ENCODE measurements around the gene PRKCZ.

- no peak for TF ChIP-seq ZNF77 (CRISPR knock-in tag; IDR thresholded peaks at IDR 0.05)
- TF ChIP-seq, protein P1, sequence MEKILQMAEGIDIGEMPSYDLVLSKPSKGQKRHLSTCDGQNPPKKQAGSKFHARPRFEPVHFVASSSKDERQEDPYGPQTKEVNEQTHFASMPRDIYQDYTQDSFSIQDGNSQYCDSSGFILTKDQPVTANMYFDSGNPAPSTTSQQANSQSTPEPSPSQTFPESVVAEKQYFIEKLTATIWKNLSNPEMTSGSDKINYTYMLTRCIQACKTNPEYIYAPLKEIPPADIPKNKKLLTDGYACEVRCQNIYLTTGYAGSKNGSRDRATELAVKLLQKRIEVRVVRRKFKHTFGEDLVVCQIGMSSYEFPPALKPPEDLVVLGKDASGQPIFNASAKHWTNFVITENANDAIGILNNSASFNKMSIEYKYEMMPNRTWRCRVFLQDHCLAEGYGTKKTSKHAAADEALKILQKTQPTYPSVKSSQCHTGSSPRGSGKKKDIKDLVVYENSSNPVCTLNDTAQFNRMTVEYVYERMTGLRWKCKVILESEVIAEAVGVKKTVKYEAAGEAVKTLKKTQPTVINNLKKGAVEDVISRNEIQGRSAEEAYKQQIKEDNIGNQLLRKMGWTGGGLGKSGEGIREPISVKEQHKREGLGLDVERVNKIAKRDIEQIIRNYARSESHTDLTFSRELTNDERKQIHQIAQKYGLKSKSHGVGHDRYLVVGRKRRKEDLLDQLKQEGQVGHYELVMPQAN (IDR thresholded peaks at IDR 0.05; ENCODE audit: borderline replicate concordance): no peak
- TF ChIP-seq YY1 (IDR thresholded peaks at IDR 0.05; ENCODE audit: borderline replicate concordance in 1 of 3, control insufficient read depth in 1 of 3, extremely low read depth in 1 of 3, insufficient read depth in 3 of 3, insufficient read length in 1 of 3, insufficient replicate concordance in 2 of 3, low read depth in 1 of 3, low read length in 2 of 3): no peak
- TF ChIP-seq EZH2 (IDR thresholded peaks at IDR 0.05; ENCODE audit: borderline replicate concordance, low read depth, low read length): no peak
- TF ChIP-seq DNMT1 (IDR thresholded peaks at IDR 0.05): no peak
- TF ChIP-seq, protein P2, sequence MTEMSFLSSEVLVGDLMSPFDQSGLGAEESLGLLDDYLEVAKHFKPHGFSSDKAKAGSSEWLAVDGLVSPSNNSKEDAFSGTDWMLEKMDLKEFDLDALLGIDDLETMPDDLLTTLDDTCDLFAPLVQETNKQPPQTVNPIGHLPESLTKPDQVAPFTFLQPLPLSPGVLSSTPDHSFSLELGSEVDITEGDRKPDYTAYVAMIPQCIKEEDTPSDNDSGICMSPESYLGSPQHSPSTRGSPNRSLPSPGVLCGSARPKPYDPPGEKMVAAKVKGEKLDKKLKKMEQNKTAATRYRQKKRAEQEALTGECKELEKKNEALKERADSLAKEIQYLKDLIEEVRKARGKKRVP (CRISPR knock-in tag; IDR thresholded peaks at IDR 0.05): no peak
- no peak for TF ChIP-seq MNT (conservative IDR thresholded peaks at IDR 0.05)
- TF ChIP-seq SETDB1 (IDR thresholded peaks at IDR 0.05; ENCODE audit: low read length): no peak
- no peak for TF ChIP-seq SMARCA5 (IDR thresholded peaks at IDR 0.05)
- no peak for TF ChIP-seq PRDM10 (IDR thresholded peaks at IDR 0.05; ENCODE audit: partially characterized antibody)
- no peak for TF ChIP-seq CUX1 (CRISPR knock-in tag; IDR thresholded peaks at IDR 0.05)
Observed at GRCh38 chr1:2173546-2174347, 123.5 kb downstream of the PRKCZ start.
